Astrocyte (in vitro differentiated cells and primary cell): Measurements from ENCODE around the gene IL1B. TPM values are rescaled to one million over a fixed set of nuclear protein-coding genes. Genes with fewer than 3 reads are reported as not detected.

ENCODE experiments used
- DNase-seq: peaks from one replicate; pipeline ENCODE4 v3.0.0-alpha.2; 2010; ENCODE audit warnings: low read depth
- FAIRE-seq: peaks from 2 replicates; lab custom pipeline; 2011; peaks lifted over from hg19 to GRCh38; lab: Jason Lieb, UNC
- H2AFZ ChIP-seq: 2 replicates; pipeline ENCODE4 v1.6.0; 2012; ENCODE audit warnings: low read depth, low read length, inconsistent platforms
- H3K27ac ChIP-seq: 2 replicates; pipeline ENCODE4 v1.5.1; 2011; ENCODE audit warnings: low read depth, low read length, inconsistent platforms
- H3K27me3 ChIP-seq: 2 replicates; pipeline ENCODE4 v1.6.0; 2011; ENCODE audit warnings: low read length, inconsistent platforms; ENCODE audit not compliant: insufficient read depth
- H3K36me3 ChIP-seq: 2 replicates; pipeline ENCODE4 v1.5.1; 2011; ENCODE audit warnings: low read length, inconsistent platforms; ENCODE audit not compliant: insufficient read depth
- H3K4me1 ChIP-seq: 2 replicates; pipeline ENCODE4 v1.5.1; 2011; ENCODE audit warnings: low read length, inconsistent platforms; ENCODE audit not compliant: insufficient read depth
- H3K4me2 ChIP-seq: 2 replicates; pipeline ENCODE4 v1.6.0; 2012; ENCODE audit warnings: low read length, inconsistent platforms
- H3K4me3 ChIP-seq: 2 replicates; pipeline ENCODE4 v1.5.1; 2011; ENCODE audit warnings: low read depth, mild to moderate bottlenecking, low read length, inconsistent platforms; ENCODE audit not compliant: insufficient read depth
- H3K79me2 ChIP-seq: 2 replicates; pipeline ENCODE4 v1.6.0; 2012; ENCODE audit warnings: mild to moderate bottlenecking, low read length, inconsistent platforms; ENCODE audit not compliant: insufficient read depth
- H3K9ac ChIP-seq: 2 replicates; pipeline ENCODE4 v1.6.0; 2012; ENCODE audit warnings: mild to moderate bottlenecking, low read length, inconsistent platforms
- H3K9me3 ChIP-seq: 2 replicates; pipeline ENCODE4 v1.5.1; 2012; ENCODE audit warnings: low read depth, mild to moderate bottlenecking, low read length, inconsistent platforms; ENCODE audit not compliant: insufficient read depth
- H4K20me1 ChIP-seq: 2 replicates; pipeline ENCODE4 v1.6.0; 2012; ENCODE audit warnings: low read length, inconsistent platforms; ENCODE audit not compliant: insufficient read depth
- H3K27ac Mint-ChIP-seq: one replicate; pipeline ENCODE4 v1.8.0; 2021; ENCODE audit warnings: mild to moderate bottlenecking, mixed read lengths; ENCODE audit not compliant: unreplicated experiment
- H3K27me3 Mint-ChIP-seq: one replicate; pipeline ENCODE4 v1.8.0; 2021; ENCODE audit warnings: low read depth, mixed read lengths; ENCODE audit not compliant: unreplicated experiment
- H3K36me3 Mint-ChIP-seq: one replicate; pipeline ENCODE4 v1.8.0; 2021; ENCODE audit warnings: low read depth, mixed read lengths; ENCODE audit not compliant: unreplicated experiment
- H3K4me1 Mint-ChIP-seq: one replicate; pipeline ENCODE4 v1.8.0; 2021; ENCODE audit warnings: low read depth, mixed read lengths; ENCODE audit not compliant: unreplicated experiment
- H3K4me3 Mint-ChIP-seq: one replicate; pipeline ENCODE4 v1.8.0; 2021; ENCODE audit warnings: mild to moderate bottlenecking, moderate library complexity, mixed read lengths; ENCODE audit not compliant: unreplicated experiment
- H3K9me3 Mint-ChIP-seq: one replicate; pipeline ENCODE4 v1.8.0; 2021; ENCODE audit warnings: mild to moderate bottlenecking, mixed read lengths; ENCODE audit not compliant: unreplicated experiment
- CTCF ChIP-seq: IDR thresholded peaks from 2 replicates; pipeline ENCODE4 v1.5.1; 2011; ENCODE audit warnings: low read depth, mild to moderate bottlenecking, inconsistent platforms, low read length, moderate library complexity; ENCODE audit not compliant: insufficient read depth
- EZH2 ChIP-seq: IDR thresholded peaks from 2 replicates; pipeline ENCODE4 v1.6.1; 2012; ENCODE audit warnings: mild to moderate bottlenecking, low read length, inconsistent platforms; ENCODE audit not compliant: insufficient read depth
- total RNA-seq: library from RNA; stranded (reverse); gene quantifications from 2 replicates; pipeline ENCODE4 v1.2.1, GENCODE V29; 2021

Gene IL1B
- total RNA-seq, 1 donor from 2014 or later: not detected

- Histone ChIP-seq H3K4me3 (no peak overlapping the region), H3K9me3 (no peaks in the 10 kb centered on the region), H3K4me1 (peaks cover 8% of the 10 kb centered on the region), H3K36me3 (no peaks in the 10 kb centered on the region), H3K4me2 (no peak overlapping the region), H3K27ac (no peak overlapping the region), H3K9ac (no peak overlapping the region), H3K27me3 (no peaks in the 10 kb centered on the region), H4K20me1 (no peaks in the 10 kb centered on the region), H3K79me2 (no peaks in the 10 kb centered on the region), H2AFZ (no peak overlapping the region)
- H3K4me3 Mint-ChIP-seq: no peak overlapping the region
- H3K36me3 Mint-ChIP-seq: no peaks in the 10 kb centered on the region
- DNase-seq: no peak
- no peak for FAIRE-seq
- H3K9me3 Mint-ChIP-seq: peaks cover 2% of the 10 kb centered on the region
- H3K4me1 Mint-ChIP-seq: peaks cover 10% of the 10 kb centered on the region
- no peak overlapping the region for H3K27ac Mint-ChIP-seq
- H3K27me3 Mint-ChIP-seq: no peaks in the 10 kb centered on the region
- TF ChIP-seq EZH2: no peak
- TF ChIP-seq CTCF: no peak
These were observed 14.9 kb downstream of the IL1B start for GRCh38 chr2:112821682-112822081.

DNA sequence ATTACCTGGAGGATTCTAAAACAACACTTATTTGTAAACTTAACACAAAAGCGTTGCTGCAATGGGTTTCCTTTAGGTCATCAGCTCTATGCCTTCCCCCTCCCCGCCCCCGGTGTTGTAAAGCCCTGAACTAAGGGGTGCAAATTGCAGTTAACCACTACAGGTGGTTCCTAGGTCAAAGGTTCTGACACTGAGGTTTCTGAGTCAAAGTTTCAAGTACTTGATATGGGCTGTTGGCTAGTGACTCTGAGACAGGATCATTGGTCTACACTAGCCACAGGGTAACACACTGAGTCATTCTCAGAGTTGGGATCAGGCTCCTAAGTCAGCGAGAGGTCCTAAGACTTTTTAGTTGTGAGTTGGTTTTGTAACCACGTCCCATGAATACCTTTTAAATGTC, 15.4 kb downstream of the IL1B start:
- no peak overlapping the region for H3K4me3 Mint-ChIP-seq
- no peak overlapping the region for H3K4me3 ChIP-seq
- no peaks in the 10 kb centered on the region for H3K79me2 ChIP-seq
- no peaks in the 10 kb centered on the region for H3K36me3 Mint-ChIP-seq
- H3K27me3 Mint-ChIP-seq: no peaks in the 10 kb centered on the region
- no peak for FAIRE-seq
- H3K27me3 ChIP-seq: no peaks in the 10 kb centered on the region
- DNase-seq: no peak
- peaks cover 2% of the 10 kb centered on the region for H3K9me3 Mint-ChIP-seq
- H3K9me3 ChIP-seq: no peaks in the 10 kb centered on the region
- H3K4me1 ChIP-seq: peaks cover 8% of the 10 kb centered on the region
- no peak overlapping the region for H3K27ac Mint-ChIP-seq
- peaks cover 10% of the 10 kb centered on the region for H3K4me1 Mint-ChIP-seq
- no peaks in the 10 kb centered on the region for H3K36me3 ChIP-seq
- no peak for TF ChIP-seq EZH2
- no peak for TF ChIP-seq CTCF
- no peak overlapping the region for H3K27ac ChIP-seq
- no peak overlapping the region for H3K9ac ChIP-seq
- no peak overlapping the region for H3K4me2 ChIP-seq
- H4K20me1 ChIP-seq: no peaks in the 10 kb centered on the region
- no peak overlapping the region for H2AFZ ChIP-seq

GRCh38 chr2:112820343-112820742, 16.2 kb downstream of the IL1B start:
- H2AFZ ChIP-seq: no peak overlapping the region
- H4K20me1 ChIP-seq: no peaks in the 10 kb centered on the region
- no peak overlapping the region for H3K27ac ChIP-seq
- DNase-seq (no peak), FAIRE-seq (no peak)
- H3K4me3 ChIP-seq: no peak overlapping the region
- no peak overlapping the region for H3K4me2 ChIP-seq
- no peaks in the 10 kb centered on the region for H3K79me2 ChIP-seq
- no peaks in the 10 kb centered on the region for H3K36me3 ChIP-seq
- Mint-ChIP-seq H3K4me1 (peaks cover 10% of the 10 kb centered on the region), H3K9me3 (peaks cover 2% of the 10 kb centered on the region), H3K4me3 (no peak overlapping the region), H3K27me3 (no peaks in the 10 kb centered on the region), H3K36me3 (no peaks in the 10 kb centered on the region), H3K27ac (no peak overlapping the region)
- TF ChIP-seq EZH2 (no peak), CTCF (no peak)
- no peak overlapping the region for H3K9ac ChIP-seq
- peaks cover 8% of the 10 kb centered on the region for H3K4me1 ChIP-seq
- no peaks in the 10 kb centered on the region for H3K9me3 ChIP-seq
- no peaks in the 10 kb centered on the region for H3K27me3 ChIP-seq
